GM23338 (cell line): ENCODE data around the gene PYM1.

Experiments
- EZH2 ChIP-seq: fragments of 200-600 bp; sonication (generic); IDR thresholded peaks from one replicate; pipeline ENCODE4 v1.8.0; 2017; ENCODE audit warnings: antibody characterized with exemption, mild to moderate bottlenecking, low read depth; ENCODE audit not compliant: unreplicated experiment
- TF ChIP-seq, protein P1 (sequence below): IDR thresholded peaks from one replicate; pipeline ENCODE4 v1.6.1; 2018; ENCODE audit warnings: antibody characterized with exemption; ENCODE audit not compliant: unreplicated experiment
- TF ChIP-seq, protein P2 (sequence below), 2 experiments: fragments of 200-600 bp in 1 of 2; sonication (generic) in 1 of 2; conservative IDR thresholded peaks; 2 replicates each; pipeline versions ENCODE4 v1.5.1 to v1.6.1; 2016 to 2017; ENCODE audit warnings: antibody characterized with exemption in 2 of 2, low read depth in 2 of 2, mild to moderate bottlenecking in 2 of 2, moderate library complexity in 1 of 2

DNA sequence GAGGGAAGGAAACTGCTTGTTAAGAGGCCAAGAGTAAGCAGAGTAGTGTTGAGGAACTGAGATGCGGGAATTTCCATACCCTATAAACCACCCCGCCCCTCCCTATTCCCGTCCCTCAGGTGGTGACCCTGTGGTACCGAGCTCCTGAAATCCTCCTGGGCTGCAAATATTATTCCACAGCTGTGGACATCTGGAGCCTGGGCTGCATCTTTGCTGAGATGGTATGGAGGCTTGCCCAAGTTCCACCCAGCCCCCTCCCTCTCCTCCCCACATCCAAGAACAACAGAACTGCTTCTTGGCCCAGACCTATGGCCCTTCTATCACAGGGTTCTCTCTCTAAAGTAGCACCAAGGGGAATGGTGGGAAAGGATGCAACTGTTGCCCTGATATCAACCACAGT, 41.7 kb upstream of the PYM1 start:
- TF ChIP-seq, protein P1, sequence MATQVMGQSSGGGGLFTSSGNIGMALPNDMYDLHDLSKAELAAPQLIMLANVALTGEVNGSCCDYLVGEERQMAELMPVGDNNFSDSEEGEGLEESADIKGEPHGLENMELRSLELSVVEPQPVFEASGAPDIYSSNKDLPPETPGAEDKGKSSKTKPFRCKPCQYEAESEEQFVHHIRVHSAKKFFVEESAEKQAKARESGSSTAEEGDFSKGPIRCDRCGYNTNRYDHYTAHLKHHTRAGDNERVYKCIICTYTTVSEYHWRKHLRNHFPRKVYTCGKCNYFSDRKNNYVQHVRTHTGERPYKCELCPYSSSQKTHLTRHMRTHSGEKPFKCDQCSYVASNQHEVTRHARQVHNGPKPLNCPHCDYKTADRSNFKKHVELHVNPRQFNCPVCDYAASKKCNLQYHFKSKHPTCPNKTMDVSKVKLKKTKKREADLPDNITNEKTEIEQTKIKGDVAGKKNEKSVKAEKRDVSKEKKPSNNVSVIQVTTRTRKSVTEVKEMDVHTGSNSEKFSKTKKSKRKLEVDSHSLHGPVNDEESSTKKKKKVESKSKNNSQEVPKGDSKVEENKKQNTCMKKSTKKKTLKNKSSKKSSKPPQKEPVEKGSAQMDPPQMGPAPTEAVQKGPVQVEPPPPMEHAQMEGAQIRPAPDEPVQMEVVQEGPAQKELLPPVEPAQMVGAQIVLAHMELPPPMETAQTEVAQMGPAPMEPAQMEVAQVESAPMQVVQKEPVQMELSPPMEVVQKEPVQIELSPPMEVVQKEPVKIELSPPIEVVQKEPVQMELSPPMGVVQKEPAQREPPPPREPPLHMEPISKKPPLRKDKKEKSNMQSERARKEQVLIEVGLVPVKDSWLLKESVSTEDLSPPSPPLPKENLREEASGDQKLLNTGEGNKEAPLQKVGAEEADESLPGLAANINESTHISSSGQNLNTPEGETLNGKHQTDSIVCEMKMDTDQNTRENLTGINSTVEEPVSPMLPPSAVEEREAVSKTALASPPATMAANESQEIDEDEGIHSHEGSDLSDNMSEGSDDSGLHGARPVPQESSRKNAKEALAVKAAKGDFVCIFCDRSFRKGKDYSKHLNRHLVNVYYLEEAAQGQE: no peak
- TF ChIP-seq, protein P2, sequence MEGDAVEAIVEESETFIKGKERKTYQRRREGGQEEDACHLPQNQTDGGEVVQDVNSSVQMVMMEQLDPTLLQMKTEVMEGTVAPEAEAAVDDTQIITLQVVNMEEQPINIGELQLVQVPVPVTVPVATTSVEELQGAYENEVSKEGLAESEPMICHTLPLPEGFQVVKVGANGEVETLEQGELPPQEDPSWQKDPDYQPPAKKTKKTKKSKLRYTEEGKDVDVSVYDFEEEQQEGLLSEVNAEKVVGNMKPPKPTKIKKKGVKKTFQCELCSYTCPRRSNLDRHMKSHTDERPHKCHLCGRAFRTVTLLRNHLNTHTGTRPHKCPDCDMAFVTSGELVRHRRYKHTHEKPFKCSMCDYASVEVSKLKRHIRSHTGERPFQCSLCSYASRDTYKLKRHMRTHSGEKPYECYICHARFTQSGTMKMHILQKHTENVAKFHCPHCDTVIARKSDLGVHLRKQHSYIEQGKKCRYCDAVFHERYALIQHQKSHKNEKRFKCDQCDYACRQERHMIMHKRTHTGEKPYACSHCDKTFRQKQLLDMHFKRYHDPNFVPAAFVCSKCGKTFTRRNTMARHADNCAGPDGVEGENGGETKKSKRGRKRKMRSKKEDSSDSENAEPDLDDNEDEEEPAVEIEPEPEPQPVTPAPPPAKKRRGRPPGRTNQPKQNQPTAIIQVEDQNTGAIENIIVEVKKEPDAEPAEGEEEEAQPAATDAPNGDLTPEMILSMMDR (conservative IDR thresholded peaks at IDR 0.05; ENCODE audit: low read depth in 2 of 2): no peak
- no peak for TF ChIP-seq EZH2
